Erythroblast (primary cell): Measurements from ENCODE around the gene GALNT15.

Experiments
- GATA1 ChIP-seq: IDR thresholded peaks from 2 replicates; pipeline ENCODE4 v1.6.1; 2011; ENCODE audit warnings: low read depth, mild to moderate bottlenecking, control low read depth, low read length, moderate library complexity
- POLR2A ChIP-seq: IDR thresholded peaks from 2 replicates; pipeline ENCODE4 v1.6.1; 2011; ENCODE audit warnings: mild to moderate bottlenecking, low read length

DNA sequence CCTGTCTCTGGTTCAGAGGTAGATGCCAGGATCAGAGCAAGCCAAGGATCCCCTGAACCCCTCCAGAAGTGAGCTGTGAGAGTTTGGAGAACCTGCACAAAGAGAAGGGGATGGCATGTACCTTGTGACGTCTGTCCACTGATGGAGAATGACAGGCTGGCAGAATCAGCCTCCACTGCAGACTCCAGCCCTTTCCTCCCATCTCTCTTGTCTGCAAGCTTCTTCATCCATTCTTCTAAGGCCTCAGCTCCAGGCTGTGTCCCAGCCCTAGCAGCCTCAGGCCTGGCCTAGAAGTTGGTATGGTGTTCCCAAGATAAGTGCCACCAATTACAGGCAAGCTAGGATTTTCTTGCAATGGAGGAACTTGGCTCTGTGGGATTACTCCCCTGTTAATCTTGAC is 8.6 kb downstream of the GALNT15 start:
- TF ChIP-seq POLR2A = no peak
- TF ChIP-seq GATA1 = no peak
